ENCODE results near the gene SYF2.

Gene SYF2

GRCh38 chr1:25196830-25197229 lies 35.5 kb downstream of the SYF2 start:
- Histone ChIP-seq H3K27ac (no peak overlapping the region), H3K79me2 (no peaks in the 10 kb centered on the region), H3K9me3 (ENCODE audit: control insufficient read depth, low read length) (no peaks in the 10 kb centered on the region), H3K4me3 (ENCODE audit: low read depth, low read length) (no peak overlapping the region), H3K9ac (no peak overlapping the region), H3K4me2 (ENCODE audit: low read length) (no peak overlapping the region), H2AFZ (no peak overlapping the region), H3K27me3 (ENCODE audit: control insufficient read depth, insufficient read depth, low read length) (no peaks in the 10 kb centered on the region), H3K4me1 (no peaks in the 10 kb centered on the region), H3K36me3 (ENCODE audit: control insufficient read depth, insufficient read depth, low read length) (no peaks in the 10 kb centered on the region)
- no peak for TF ChIP-seq CTCF (IDR thresholded peaks at IDR 0.05)

GRCh38 chr1:25195835-25196234 lies 36.5 kb downstream of the SYF2 start:
- Histone ChIP-seq H2AFZ (no peak overlapping the region), H3K36me3 (ENCODE audit: control insufficient read depth, insufficient read depth, low read length) (no peaks in the 10 kb centered on the region), H3K9me3 (ENCODE audit: control insufficient read depth, low read length) (no peaks in the 10 kb centered on the region), H3K4me1 (no peaks in the 10 kb centered on the region), H3K27me3 (ENCODE audit: control insufficient read depth, insufficient read depth, low read length) (no peaks in the 10 kb centered on the region), H3K27ac (no peak overlapping the region), H3K4me3 (ENCODE audit: low read depth, low read length) (no peak overlapping the region), H3K9ac (no peak overlapping the region), H3K4me2 (ENCODE audit: low read length) (no peak overlapping the region), H3K79me2 (no peaks in the 10 kb centered on the region)
- TF ChIP-seq CTCF (IDR thresholded peaks at IDR 0.05) = no peak

GRCh38 chr1:25194572-25195020 lies 37.7 kb downstream of the SYF2 start:
- H3K4me2 ChIP-seq (ENCODE audit: low read length) = no peak overlapping the region
- H3K4me3 ChIP-seq (ENCODE audit: low read depth, low read length) = no peak overlapping the region
- no peak for TF ChIP-seq CTCF (IDR thresholded peaks at IDR 0.05)
- H3K4me1 ChIP-seq = no peaks in the 10 kb centered on the region
- no peak overlapping the region for H3K9ac ChIP-seq
- no peaks in the 10 kb centered on the region for H3K9me3 ChIP-seq (ENCODE audit: control insufficient read depth, low read length)
- no peak overlapping the region for H2AFZ ChIP-seq
- no peaks in the 10 kb centered on the region for H3K36me3 ChIP-seq (ENCODE audit: control insufficient read depth, insufficient read depth, low read length)
- H3K27me3 ChIP-seq (ENCODE audit: control insufficient read depth, insufficient read depth, low read length) = no peaks in the 10 kb centered on the region
- H3K27ac ChIP-seq = no peak overlapping the region
- no peaks in the 10 kb centered on the region for H3K79me2 ChIP-seq

- Histone ChIP-seq H3K9me3 (ENCODE audit: control insufficient read depth, low read length) (no peaks in the 10 kb centered on the region), H3K27me3 (ENCODE audit: control insufficient read depth, insufficient read depth, low read length) (no peaks in the 10 kb centered on the region), H3K4me1 (no peaks in the 10 kb centered on the region)
Observed at GRCh38 chr1:25194054-25194453, 38.2 kb downstream of the SYF2 start.

More at GRCh38 chr1:25194054-25194453, 38.2 kb downstream of the SYF2 start:
- Histone ChIP-seq H3K79me2 (no peaks in the 10 kb centered on the region), H3K4me2 (ENCODE audit: low read length) (no peak overlapping the region), H3K27ac (no peak overlapping the region), H3K9ac (no peak overlapping the region), H2AFZ (no peak overlapping the region), H3K36me3 (ENCODE audit: control insufficient read depth, insufficient read depth, low read length) (no peaks in the 10 kb centered on the region), H3K4me3 (ENCODE audit: low read depth, low read length) (no peak overlapping the region)
- TF ChIP-seq CTCF (IDR thresholded peaks at IDR 0.05) = no peak

Data from parathyroid adenoma (tissue), 2 donors.